Endothelial cell of umbilical vein (primary cell): ENCODE measurements around the gene LIN7B. TPM values are rescaled to one million over a fixed set of nuclear protein-coding genes. Genes with fewer than 3 reads are reported as not detected.
A peak's percentile ranks its signal among the peaks of the same experiment; 100 is the strongest.

Experiments
- BruUV-seq: library from RNA; stranded (reverse); fragments of 400-500 nt; replicated peaks from 2 replicates; lab custom pipeline; 2021; lab: Mats Ljungman, UMichigan
- CTCF ChIA-PET: fragments of 300-600, 350-600 bp; sonication (Branson Sonifier 250); formaldehyde crosslinking; loops from one replicate; lab custom pipeline; 2021; ENCODE audit warnings: antibody characterized with exemption, inconsistent platforms; lab: Charles Lee
- POLR2A ChIA-PET: fragments of 300-600, 350-600 bp; sonication (Branson Sonifier 250); formaldehyde crosslinking; loops from one replicate; lab custom pipeline; 2021; ENCODE audit warnings: antibody characterized with exemption, inconsistent platforms; lab: Charles Lee
- DNase-seq: peaks from one replicate; pipeline ENCODE4 v3.0.0-alpha.2; 2011; ENCODE audit warnings: low read depth, low spot score
- FAIRE-seq: peaks from 2 replicates; lab custom pipeline; 2011; peaks lifted over from hg19 to GRCh38; lab: Jason Lieb, UNC
- H2AFZ ChIP-seq: 2 replicates; pipeline ENCODE4 v1.6.0; 2012; ENCODE audit warnings: low read depth, low read length, control low read depth, inconsistent platforms
- H3K27ac ChIP-seq: 2 replicates; pipeline ENCODE4 v1.5.1; 2011; ENCODE audit warnings: low read depth, mild to moderate bottlenecking, control low read depth, low read length, moderate library complexity; ENCODE audit not compliant: insufficient read depth
- H3K27me3 ChIP-seq, 2 experiments: 2 replicates each; pipeline versions ENCODE4 v1.6.0 to v1.6.1; 2011; ENCODE audit warnings: low read length in 2 of 2, mixed read lengths in 1 of 2; ENCODE audit not compliant: control insufficient read depth in 2 of 2, insufficient read depth in 2 of 2
- H3K36me3 ChIP-seq, 2 experiments: 2 replicates in 1 of 2; 3 replicates in 1 of 2; pipeline ENCODE4 v1.5.1; 2011; ENCODE audit warnings: low read length in 2 of 2, mild to moderate bottlenecking in 1 of 2, moderate library complexity in 1 of 2; ENCODE audit not compliant: control insufficient read depth in 2 of 2, insufficient read depth in 2 of 2; ENCODE audit errors: extremely low read depth in 1 of 2
- H3K4me1 ChIP-seq: 3 replicates; pipeline ENCODE4 v1.5.1; 2011; ENCODE audit warnings: mild to moderate bottlenecking, low read length; ENCODE audit not compliant: control insufficient read depth, insufficient read depth; ENCODE audit errors: extremely low read depth
- H3K4me2 ChIP-seq: 2 replicates; pipeline ENCODE4 v1.6.1; 2011; ENCODE audit warnings: low read length, control low read depth, mixed read lengths; ENCODE audit not compliant: insufficient read depth
- H3K4me3 ChIP-seq, 3 experiments: fragments of 200-600 bp in 1 of 3; sonication (generic), shearing (Covaris generic) in 1 of 3; replicated peaks in 1 of 3; 2 replicates each; pipeline ENCODE4 v1.5.1; 2011 to 2016; ENCODE audit warnings: control low read depth in 3 of 3, low read length in 3 of 3, mild to moderate bottlenecking in 2 of 3, inconsistent platforms in 1 of 3, low read depth in 1 of 3, moderate library complexity in 1 of 3; ENCODE audit not compliant: insufficient read depth in 1 of 3
- H3K79me2 ChIP-seq: 2 replicates; pipeline ENCODE4 v1.6.0; 2012; ENCODE audit warnings: low read length, inconsistent platforms; ENCODE audit not compliant: control insufficient read depth, insufficient read depth
- H3K9ac ChIP-seq: replicated peaks from 2 replicates; pipeline ENCODE3; 2011; ENCODE audit warnings: low read length, control low read depth; ENCODE audit not compliant: insufficient read depth; ENCODE audit errors: extremely low read depth
- H3K9me1 ChIP-seq: replicated peaks from 3 replicates; pipeline ENCODE4 v1.6.0; 2011; ENCODE audit warnings: mild to moderate bottlenecking, low read length; ENCODE audit not compliant: control insufficient read depth, insufficient read depth; ENCODE audit errors: extremely low read depth
- H3K9me3 ChIP-seq: replicated peaks from 2 replicates; pipeline ENCODE4 v1.5.1; 2012; ENCODE audit warnings: low read length, inconsistent platforms; ENCODE audit not compliant: control insufficient read depth, insufficient read depth
- H4K20me1 ChIP-seq: replicated peaks from 2 replicates; pipeline ENCODE3; 2011; ENCODE audit warnings: mild to moderate bottlenecking, low read length; ENCODE audit not compliant: control insufficient read depth, insufficient read depth; ENCODE audit errors: extremely low read depth
- EZH2 ChIP-seq: IDR thresholded peaks from 2 replicates; pipeline ENCODE4 v1.6.1; 2012; ENCODE audit warnings: borderline replicate concordance, low read depth, mild to moderate bottlenecking, moderate library complexity, low read length, inconsistent platforms; ENCODE audit not compliant: severe bottlenecking
- FOS ChIP-seq: IDR thresholded peaks from 2 replicates; pipeline ENCODE4 v1.6.1; 2011; ENCODE audit warnings: mild to moderate bottlenecking, low read length, moderate library complexity, borderline replicate concordance; ENCODE audit not compliant: insufficient read depth
- GATA2 ChIP-seq: IDR thresholded peaks from 2 replicates; pipeline ENCODE4 v1.7.0; 2011; ENCODE audit warnings: low read depth, mild to moderate bottlenecking, moderate library complexity, mixed read lengths, low read length; ENCODE audit not compliant: insufficient read length, insufficient read depth
- JUN ChIP-seq: IDR thresholded peaks from 2 replicates; pipeline ENCODE4 v1.6.1; 2011; ENCODE audit warnings: borderline replicate concordance, low read depth; ENCODE audit not compliant: insufficient read length, insufficient read depth
- MAX ChIP-seq: IDR thresholded peaks from 2 replicates; pipeline ENCODE4 v1.6.1; 2011; ENCODE audit not compliant: insufficient read depth, insufficient read length
- MYC ChIP-seq: IDR thresholded peaks from one replicate; pipeline ENCODE4 v1.6.1; 2011; ENCODE audit warnings: mild to moderate bottlenecking, low read depth, low read length
- POLR2A ChIP-seq: IDR thresholded peaks from 2 replicates; pipeline ENCODE4 v1.6.1; 2012; ENCODE audit warnings: low read depth, mild to moderate bottlenecking, control low read depth, low read length
- POLR2AphosphoS5 ChIP-seq: IDR thresholded peaks from 2 replicates; pipeline ENCODE4 v1.6.1; 2012; ENCODE audit warnings: low read depth, mild to moderate bottlenecking, control low read depth, low read length, moderate library complexity; ENCODE audit not compliant: insufficient read depth
- dilution Hi-C: fragments of 300-500 bp; cut with MboI; formaldehyde crosslinking; loops from one replicate; pipeline ENCODE4 v1.15.0; 2019; ENCODE audit warnings: low sequenced_read_pairs; ENCODE audit not compliant: extremely low pct_ligation_motif_present
- intact Hi-C: fragments of 100-400 bp; cut with micrococcal nuclease; formaldehyde crosslinking; loops from one replicate; pipeline ENCODE4 v1.10.0; 2022
- polyA plus RNA-seq, 4 experiments: library from polyadenylated mRNA; depleted of rRNA in 3 of 4; stranded (reverse) in 3 of 4; unstranded in 1 of 4; fragments of >200 nt; gene quantifications; 2 replicates each; pipeline versions ENCODE4 v1.2.1 to v1.2.3, GENCODE V29; 2011 to 2012; ENCODE audit warnings: missing spikeins in 1 of 4
- total RNA-seq: library from RNA; stranded (reverse); gene quantifications from 2 replicates; pipeline ENCODE4 v1.2.3, GENCODE V29; 2021
- TF ChIP-seq, protein P1 (sequence below), 2 donors: IDR thresholded peaks; 1 replicate in 1 of 2; 2 replicates in 1 of 2; pipeline ENCODE4 v1.5.1; 2011; ENCODE audit warnings: low read length in 2 of 2, mild to moderate bottlenecking in 2 of 2, moderate library complexity in 2 of 2, control low read depth in 1 of 2, inconsistent platforms in 1 of 2, low read depth in 1 of 2; ENCODE audit not compliant: insufficient read depth in 1 of 2; ENCODE audit errors: extremely low read depth in 1 of 2

Gene LIN7B
- total and polyA plus RNA-seq, 2 donors (not counting 3 experiments of a cell fraction or from before 2014, with no cell fraction given), result 2.2 to 4.2 TPM

- H3K4me2 ChIP-seq, result no peak overlapping the region
- no peaks in the 10 kb centered on the region for H4K20me1 ChIP-seq
- no peak overlapping the region for H3K9ac ChIP-seq
- peaks cover 0 to 6% of the 10 kb centered on the region in 2 experiments for H3K36me3 ChIP-seq
- H3K27me3 ChIP-seq, result no peaks in the 10 kb centered on the region
- intact Hi-C loops (loop anchor here (1.0 kb wide), 1 partner anchor 23 kb away; no protein-coding TSS in a partner anchor), dilution Hi-C loops (no loop called here)
- peaks cover 12% of the 10 kb centered on the region for H3K4me1 ChIP-seq
- CTCF ChIA-PET, result interaction anchor here (1.0 to 4.9 kb wide), 9 partner anchors 15 to 68 kb away, joined by 3 to 33 read pairs (median 6); partner anchors contain the start of gene LIN7B
- peak overlapping the region; percentile 40 for H2AFZ ChIP-seq
- POLR2A ChIA-PET, result no interaction called here
- H3K27ac ChIP-seq, result peak overlapping the region; percentile 47
- no peaks in the 10 kb centered on the region for H3K79me2 ChIP-seq
- TF ChIP-seq, protein P1, sequence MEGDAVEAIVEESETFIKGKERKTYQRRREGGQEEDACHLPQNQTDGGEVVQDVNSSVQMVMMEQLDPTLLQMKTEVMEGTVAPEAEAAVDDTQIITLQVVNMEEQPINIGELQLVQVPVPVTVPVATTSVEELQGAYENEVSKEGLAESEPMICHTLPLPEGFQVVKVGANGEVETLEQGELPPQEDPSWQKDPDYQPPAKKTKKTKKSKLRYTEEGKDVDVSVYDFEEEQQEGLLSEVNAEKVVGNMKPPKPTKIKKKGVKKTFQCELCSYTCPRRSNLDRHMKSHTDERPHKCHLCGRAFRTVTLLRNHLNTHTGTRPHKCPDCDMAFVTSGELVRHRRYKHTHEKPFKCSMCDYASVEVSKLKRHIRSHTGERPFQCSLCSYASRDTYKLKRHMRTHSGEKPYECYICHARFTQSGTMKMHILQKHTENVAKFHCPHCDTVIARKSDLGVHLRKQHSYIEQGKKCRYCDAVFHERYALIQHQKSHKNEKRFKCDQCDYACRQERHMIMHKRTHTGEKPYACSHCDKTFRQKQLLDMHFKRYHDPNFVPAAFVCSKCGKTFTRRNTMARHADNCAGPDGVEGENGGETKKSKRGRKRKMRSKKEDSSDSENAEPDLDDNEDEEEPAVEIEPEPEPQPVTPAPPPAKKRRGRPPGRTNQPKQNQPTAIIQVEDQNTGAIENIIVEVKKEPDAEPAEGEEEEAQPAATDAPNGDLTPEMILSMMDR (IDR thresholded peaks at IDR 0.05; ENCODE audit: extremely low read depth in 1 of 2, insufficient read depth in 1 of 2, low read depth in 1 of 2, low read length in 2 of 2), result peak in 1 of 2 donors; percentile 18
- TF ChIP-seq JUN, result no peak
- no peak overlapping the region for H3K4me3 ChIP-seq
- no peak for FAIRE-seq
- no peaks in the 10 kb centered on the region for H3K9me3 ChIP-seq
- no peak for DNase-seq
- H3K9me1 ChIP-seq, result no peaks in the 10 kb centered on the region
- no TSS peak for BruUV-seq
Measured at GRCh38 chr19:49165865-49166301, 51.7 kb downstream of the LIN7B start.

DNA sequence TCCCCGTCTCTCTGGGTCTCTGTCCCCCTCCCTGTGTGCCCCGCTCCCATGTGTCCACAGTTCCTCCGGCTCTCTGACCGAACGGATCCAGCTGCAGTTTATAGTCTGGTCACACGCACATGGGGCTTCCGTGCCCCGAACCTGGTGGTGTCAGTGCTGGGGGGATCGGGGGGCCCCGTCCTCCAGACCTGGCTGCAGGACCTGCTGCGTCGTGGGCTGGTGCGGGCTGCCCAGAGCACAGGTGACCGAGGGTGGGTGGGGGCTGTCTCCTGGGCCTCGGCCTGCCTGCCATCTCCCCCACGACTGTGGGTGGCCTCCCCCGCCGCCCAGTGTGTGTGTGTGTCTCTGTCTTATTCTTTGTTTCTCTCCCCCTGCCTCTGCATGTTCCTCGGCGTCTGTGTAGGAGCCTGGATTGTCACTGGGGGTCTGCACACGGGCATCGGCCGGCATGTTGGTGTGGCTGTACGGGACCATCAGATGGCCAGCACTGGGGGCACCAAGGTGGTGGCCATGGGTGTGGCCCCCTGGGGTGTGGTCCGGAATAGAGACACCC is 53.8 kb downstream of the LIN7B start:
- TF ChIP-seq, protein P1 (IDR thresholded peaks at IDR 0.05; ENCODE audit: extremely low read depth in 1 of 2, insufficient read depth in 1 of 2, low read depth in 1 of 2, low read length in 2 of 2), result no peak
- TF ChIP-seq JUN (no peak), MAX (no peak), POLR2AphosphoS5 (no peak), MYC (no peak), GATA2 (no peak), EZH2 (no peak), FOS (no peak), POLR2A (no peak)
- dilution Hi-C loops (no loop called here), intact Hi-C loops (no loop called here)
- BruUV-seq, result no TSS peak
- H3K4me3 ChIP-seq, result no peak overlapping the region
- no peak overlapping the region for H2AFZ ChIP-seq
- DNase-seq (no peak), FAIRE-seq (no peak)
- no peak overlapping the region for H3K9ac ChIP-seq
- CTCF ChIA-PET, result interaction anchor here (1.8 kb wide), 1 partner anchor 30 kb away, joined by 11 read pairs; no protein-coding TSS in a partner anchor
- H4K20me1 ChIP-seq, result no peaks in the 10 kb centered on the region
- no peaks in the 10 kb centered on the region for H3K27me3 ChIP-seq
- peaks cover 12% of the 10 kb centered on the region for H3K4me1 ChIP-seq
- POLR2A ChIA-PET, result no interaction called here
- H3K79me2 ChIP-seq, result no peaks in the 10 kb centered on the region
- peaks cover 0 to 11% of the 10 kb centered on the region in 2 experiments for H3K36me3 ChIP-seq
- no peak overlapping the region for H3K4me2 ChIP-seq
- no peaks in the 10 kb centered on the region for H3K9me1 ChIP-seq
- no peaks in the 10 kb centered on the region for H3K9me3 ChIP-seq
- no peak overlapping the region for H3K27ac ChIP-seq
